Stomach (tissue), 4 donors: Measurements from ENCODE around the gene ITGB3.

Experiments
- CTCF ChIP-seq, 7 experiments: fragments of 450-650 bp in 4 of 7; fragments of 200-600 bp in 3 of 7; sonication (generic) in 3 of 7; IDR thresholded peaks; one replicate each; pipeline ENCODE4 v1.5.1; 2016 to 2019; ENCODE audit warnings: antibody characterized with exemption in 7 of 7, control low read depth in 2 of 7, mild to moderate bottlenecking in 1 of 7
- EP300 ChIP-seq: sonication (generic); formaldehyde crosslinking; IDR thresholded peaks from one replicate; pipeline ENCODE4 v1.6.1; 2017; ENCODE audit warnings: antibody characterized with exemption
- POLR2AphosphoS5 ChIP-seq, 3 donors: sonication (generic); formaldehyde crosslinking; IDR thresholded peaks; one replicate each; pipeline ENCODE4 v1.6.1; 2016; ENCODE audit warnings: antibody characterized with exemption in 3 of 3

- TF ChIP-seq CTCF (IDR thresholded peaks at IDR 0.05), result no peak
- TF ChIP-seq EP300, result no peak
- TF ChIP-seq POLR2AphosphoS5 (IDR thresholded peaks at IDR 0.05), result no peak
Observed at GRCh38 chr17:47272491-47272890, 18.9 kb downstream of the ITGB3 start.
